HG02763 (cell line): ENCODE measurements around the gene TRIM66.

Experiments
- ATAC-seq: cut with Tn5 transposase; IDR thresholded peaks from one replicate; pipeline ENCODE4 v1.9.1; 2021; ENCODE audit warnings: mild to moderate bottlenecking, moderate library complexity; ENCODE audit not compliant: unreplicated experiment

Gene TRIM66

GRCh38 chr11:8715501-8715900 is 33.0 kb upstream of the TRIM66 start:
- ATAC-seq: no peak

DNA sequence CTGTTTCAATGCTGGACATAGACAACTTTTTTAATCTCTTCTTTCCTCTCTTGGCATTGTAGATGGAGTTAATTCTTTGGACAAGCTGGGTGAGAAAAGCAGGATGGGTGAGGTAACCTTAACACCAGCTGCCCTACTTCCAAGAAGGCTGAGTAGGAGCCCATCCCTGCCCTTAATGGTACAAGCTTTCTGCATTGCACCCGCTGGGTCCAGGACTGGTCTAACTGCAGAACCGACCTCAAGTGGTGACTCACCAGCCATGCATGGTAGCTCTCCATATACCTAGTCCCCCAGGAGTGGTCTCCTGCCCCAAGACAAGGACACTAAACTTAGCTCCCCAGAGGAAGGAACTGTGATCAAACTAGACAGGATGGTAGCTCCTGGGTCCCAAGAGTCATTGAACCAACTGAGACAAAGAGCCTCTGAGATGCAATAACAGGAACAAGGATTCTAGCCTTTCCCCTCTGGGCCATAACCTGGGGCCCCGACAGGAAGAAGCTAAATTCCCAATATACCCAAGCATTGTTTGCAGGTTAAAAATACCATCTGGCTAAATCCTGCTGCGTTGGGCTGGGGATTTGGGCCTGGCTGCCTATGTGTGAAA is 32.3 kb upstream of the TRIM66 start:
- no peak for ATAC-seq

DNA sequence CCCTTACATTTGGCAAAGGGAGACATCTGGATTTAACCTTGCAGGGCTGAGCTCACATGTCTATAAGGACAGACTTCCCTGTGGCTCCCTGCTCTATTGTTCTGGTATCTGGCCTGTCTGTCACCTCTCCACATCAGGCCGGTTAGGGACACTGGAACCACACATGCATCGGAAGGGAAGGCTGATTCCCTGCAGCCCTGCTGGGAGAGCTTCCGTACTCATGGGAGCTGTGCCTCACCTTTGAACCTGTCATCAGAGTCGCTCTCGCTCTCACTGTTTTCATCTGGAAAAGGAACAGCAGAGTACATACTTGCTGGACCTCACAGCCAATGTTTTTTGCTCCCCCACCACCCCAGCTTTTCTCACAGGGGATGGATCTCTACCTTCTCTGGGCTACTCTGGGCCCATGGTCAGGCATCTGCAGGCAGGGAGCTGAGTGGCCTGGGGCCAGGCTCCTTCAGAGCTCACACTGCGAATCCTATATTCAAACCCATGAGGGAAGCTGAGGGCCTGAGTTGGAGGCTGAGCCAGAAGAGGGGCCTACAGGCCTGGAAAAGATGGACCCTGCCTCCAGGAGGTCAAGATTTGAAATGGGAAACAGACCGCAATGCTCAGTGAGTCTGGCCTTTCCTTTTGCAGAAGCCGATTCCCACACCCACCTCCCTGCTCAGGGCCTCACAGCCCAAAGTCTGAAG is 31.4 kb upstream of the TRIM66 start:
- ATAC-seq: no peak

DNA sequence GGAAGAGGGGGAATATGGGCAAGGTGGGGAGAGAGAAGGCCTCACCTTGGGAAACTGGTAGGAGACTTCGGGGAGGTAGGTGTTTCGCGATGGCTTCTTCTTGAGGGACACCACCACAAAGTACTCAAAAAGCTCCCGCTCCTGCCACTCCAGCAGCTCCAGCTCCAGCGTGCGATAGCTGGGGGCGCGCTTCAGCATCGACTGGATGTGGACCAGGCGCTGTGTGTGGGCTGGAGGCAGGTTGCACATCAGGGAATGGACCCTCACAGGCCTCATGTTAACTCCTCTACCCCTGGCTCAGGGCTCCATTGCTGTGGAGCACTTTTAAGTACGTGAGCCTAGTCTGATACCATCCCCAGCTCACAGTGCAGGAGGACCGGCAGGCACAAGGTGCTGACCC is 30.0 kb upstream of the TRIM66 start:
- no peak for ATAC-seq

- ATAC-seq: no peak
Observed at GRCh38 chr11:8711895-8712442, 29.5 kb upstream of the TRIM66 start.

DNA sequence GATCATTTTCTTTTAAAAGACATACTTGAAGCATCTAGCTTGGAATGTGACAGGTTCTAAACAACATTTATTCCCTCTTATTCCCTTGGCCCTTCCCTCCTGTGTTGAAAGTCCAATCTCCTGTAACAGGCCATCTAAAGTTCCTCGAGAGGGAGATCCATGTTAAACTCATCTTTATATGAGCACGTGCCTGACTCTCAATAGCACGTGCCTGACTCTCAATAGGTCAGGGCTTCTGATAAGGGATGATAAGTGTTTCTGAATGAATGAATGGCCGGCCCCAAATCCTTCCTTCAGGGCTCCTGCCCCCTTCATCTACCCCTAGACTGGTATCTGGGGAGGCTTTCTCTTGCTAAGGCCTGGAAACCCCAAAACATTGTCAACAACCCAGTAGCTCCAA is 27.3 kb upstream of the TRIM66 start:
- ATAC-seq: no peak

GRCh38 chr11:8709002-8709672 is 26.7 kb upstream of the TRIM66 start:
- no peak for ATAC-seq

- no peak for ATAC-seq
Observed at GRCh38 chr11:8707541-8708191, 25.2 kb upstream of the TRIM66 start.

GRCh38 chr11:8706673-8707432 is 24.4 kb upstream of the TRIM66 start:
- ATAC-seq: no peak

DNA sequence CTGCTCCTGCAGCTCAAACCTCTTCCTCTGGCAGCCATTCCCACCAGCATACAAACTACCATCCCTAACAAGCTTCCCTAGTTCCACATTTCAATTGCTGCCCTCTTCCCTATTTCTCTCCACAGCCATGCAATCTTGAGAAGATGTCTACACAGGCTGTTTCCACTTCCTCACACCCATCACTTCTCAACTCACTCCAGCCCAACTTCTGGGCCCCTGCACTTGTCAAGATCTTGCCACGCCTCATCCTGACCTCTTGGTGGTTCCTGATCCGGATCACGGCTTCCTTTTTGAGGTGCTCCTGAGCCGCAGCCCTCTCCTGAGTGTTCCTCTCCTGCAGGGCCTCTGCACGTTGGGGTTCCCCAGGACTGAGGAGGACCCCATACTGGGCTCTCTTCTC is 22.7 kb upstream of the TRIM66 start:
- no peak for ATAC-seq

- ATAC-seq: no peak
Observed at GRCh38 chr11:8704136-8704535, 21.7 kb upstream of the TRIM66 start.

- no peak for ATAC-seq
Observed at GRCh38 chr11:8702598-8702915, 20.1 kb upstream of the TRIM66 start.

- ATAC-seq: no peak
Observed at GRCh38 chr11:8701891-8702597, 19.6 kb upstream of the TRIM66 start.

GRCh38 chr11:8699903-8700302 is 17.4 kb upstream of the TRIM66 start:
- no peak for ATAC-seq

DNA sequence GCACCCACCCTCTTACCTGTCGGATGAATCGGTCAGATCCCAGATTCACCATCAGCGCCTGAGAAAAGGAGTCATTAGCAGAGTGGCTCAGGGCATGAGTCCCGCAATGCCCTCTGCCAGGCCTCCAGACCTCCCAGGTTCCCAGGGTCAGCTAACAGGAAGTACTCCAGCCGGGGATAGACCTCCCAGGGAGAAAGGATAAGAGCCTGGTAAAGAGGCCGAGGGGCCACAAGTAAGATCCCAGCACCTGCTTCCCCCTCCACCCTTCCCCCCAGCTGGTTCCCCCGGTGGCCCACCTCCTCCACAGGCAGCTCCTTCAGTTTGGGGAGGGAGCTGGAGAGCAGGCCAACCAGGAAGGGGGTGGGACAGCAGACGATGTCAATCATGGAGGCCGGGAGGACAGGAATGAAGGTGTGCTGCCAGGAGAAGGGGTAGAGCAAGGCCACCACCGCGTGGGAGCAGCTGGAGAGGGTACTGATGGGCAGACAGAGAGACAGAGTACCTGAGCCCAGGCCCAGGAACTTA is 16.5 kb upstream of the TRIM66 start:
- no peak for ATAC-seq

- no peak for ATAC-seq
Observed at GRCh38 chr11:8698379-8698851, 15.9 kb upstream of the TRIM66 start.

- no peak for ATAC-seq
Observed at GRCh38 chr11:8697054-8697453, 14.6 kb upstream of the TRIM66 start.

- no peak for ATAC-seq
Observed at GRCh38 chr11:8694137-8694536, 11.7 kb upstream of the TRIM66 start.

GRCh38 chr11:8693555-8693954 is 11.1 kb upstream of the TRIM66 start:
- ATAC-seq: no peak

DNA sequence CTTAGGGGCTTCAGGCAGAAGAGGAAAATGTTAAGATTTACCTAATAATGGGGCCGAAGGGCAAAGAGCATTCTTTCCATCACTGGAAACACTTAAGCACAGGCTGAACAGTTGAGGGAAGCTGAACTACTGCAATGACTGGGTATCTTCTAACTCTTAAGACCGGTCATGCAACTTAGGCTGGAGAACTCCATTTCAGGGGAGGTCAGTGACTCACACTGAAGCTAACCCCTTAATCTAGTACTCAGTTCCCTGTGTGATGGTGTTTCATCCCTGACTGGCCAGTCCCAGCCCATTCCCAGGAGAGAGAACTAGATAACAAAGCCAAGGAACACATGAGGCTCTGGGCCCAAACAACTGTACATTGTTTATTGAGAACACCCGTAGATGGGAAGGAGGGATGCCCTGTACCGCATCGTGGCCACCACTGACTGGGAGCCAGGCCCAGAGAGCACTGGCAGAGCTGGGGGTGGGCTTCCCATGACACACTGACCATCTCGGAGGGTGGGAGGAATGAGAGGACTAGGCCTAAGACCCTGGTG is 10.6 kb upstream of the TRIM66 start:
- no peak for ATAC-seq
